Gastroesophageal sphincter (tissue), 3 donors: ENCODE measurements around the gene MFNG.

Experiments used
- POLR2A ChIP-seq, 2 donors: fragments of 450-650 bp; IDR thresholded peaks; one replicate each; pipeline ENCODE4 v1.6.1; 2017; ENCODE audit warnings: antibody characterized with exemption in 2 of 2, mild to moderate bottlenecking in 2 of 2, moderate library complexity in 1 of 2
- POLR2AphosphoS5 ChIP-seq: sonication (generic); formaldehyde crosslinking; IDR thresholded peaks from one replicate; pipeline ENCODE4 v1.6.1; 2017; ENCODE audit warnings: antibody characterized with exemption
- TF ChIP-seq, protein P1 (sequence below), 4 experiments: fragments of 200-600 bp in 2 of 4; fragments of 450-650 bp in 2 of 4; sonication (generic) in 1 of 4; IDR thresholded peaks; one replicate each; pipeline ENCODE4 v1.5.1; 2017 to 2019; ENCODE audit warnings: antibody characterized with exemption in 4 of 4, mild to moderate bottlenecking in 2 of 4, moderate library complexity in 2 of 4

DNA sequence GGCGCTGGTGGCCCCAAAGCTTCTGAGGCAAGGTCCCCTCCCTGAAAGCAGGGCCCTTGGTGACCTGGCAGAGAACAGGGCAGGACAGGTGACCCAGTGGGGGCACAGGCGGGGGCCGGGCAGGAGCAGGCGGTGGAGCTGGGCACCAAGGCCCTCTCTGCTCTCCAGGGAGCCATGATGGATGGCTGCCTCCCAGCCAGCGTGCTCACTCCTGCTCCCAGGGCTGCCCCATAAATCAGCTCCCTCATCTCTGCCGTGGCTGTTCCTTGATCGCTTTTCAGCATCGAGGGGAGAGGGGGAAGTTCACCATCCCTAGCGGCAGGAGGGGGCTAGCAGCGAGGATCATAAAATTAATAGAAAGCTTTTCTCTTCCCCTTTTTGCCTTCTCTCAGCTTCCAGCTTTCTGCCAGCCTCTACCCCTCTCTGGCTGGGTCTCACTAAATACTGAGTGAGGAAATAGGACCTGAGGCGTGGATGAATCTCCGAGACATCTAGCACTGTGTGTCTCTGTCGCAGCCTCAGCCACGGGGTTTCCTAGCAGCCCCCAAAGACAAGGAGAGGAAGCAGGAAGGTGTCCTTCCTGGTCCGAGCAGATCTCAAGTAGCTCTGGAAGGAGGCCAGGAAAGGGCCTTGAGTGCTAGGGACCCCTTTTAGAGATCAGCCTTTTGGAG is 36.7 kb downstream of the MFNG start:
- TF ChIP-seq, protein P1, sequence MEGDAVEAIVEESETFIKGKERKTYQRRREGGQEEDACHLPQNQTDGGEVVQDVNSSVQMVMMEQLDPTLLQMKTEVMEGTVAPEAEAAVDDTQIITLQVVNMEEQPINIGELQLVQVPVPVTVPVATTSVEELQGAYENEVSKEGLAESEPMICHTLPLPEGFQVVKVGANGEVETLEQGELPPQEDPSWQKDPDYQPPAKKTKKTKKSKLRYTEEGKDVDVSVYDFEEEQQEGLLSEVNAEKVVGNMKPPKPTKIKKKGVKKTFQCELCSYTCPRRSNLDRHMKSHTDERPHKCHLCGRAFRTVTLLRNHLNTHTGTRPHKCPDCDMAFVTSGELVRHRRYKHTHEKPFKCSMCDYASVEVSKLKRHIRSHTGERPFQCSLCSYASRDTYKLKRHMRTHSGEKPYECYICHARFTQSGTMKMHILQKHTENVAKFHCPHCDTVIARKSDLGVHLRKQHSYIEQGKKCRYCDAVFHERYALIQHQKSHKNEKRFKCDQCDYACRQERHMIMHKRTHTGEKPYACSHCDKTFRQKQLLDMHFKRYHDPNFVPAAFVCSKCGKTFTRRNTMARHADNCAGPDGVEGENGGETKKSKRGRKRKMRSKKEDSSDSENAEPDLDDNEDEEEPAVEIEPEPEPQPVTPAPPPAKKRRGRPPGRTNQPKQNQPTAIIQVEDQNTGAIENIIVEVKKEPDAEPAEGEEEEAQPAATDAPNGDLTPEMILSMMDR (IDR thresholded peaks at IDR 0.05), result no peak
- TF ChIP-seq POLR2A (IDR thresholded peaks at IDR 0.05), result no peak
- TF ChIP-seq POLR2AphosphoS5, result no peak
